WTC11 (cell line): Measurements from ENCODE around the gene NAT9. TPM values are rescaled to one million over a fixed set of nuclear protein-coding genes. Genes with fewer than 3 reads are reported as not detected.

Source experiments
- ATF1 ChIP-seq: sonication (generic); formaldehyde crosslinking; IDR thresholded peaks from 2 replicates; pipeline ENCODE4 v1.8.1; 2023; ENCODE audit warnings: mild to moderate bottlenecking, moderate library complexity, missing genetic modification reagents
- ATF2 ChIP-seq: sonication (generic); formaldehyde crosslinking; IDR thresholded peaks from 2 replicates; pipeline ENCODE4 v1.8.1; 2022; ENCODE audit warnings: low read depth, missing genetic modification reagents, borderline replicate concordance
- CDX4 ChIP-seq: fragments of 250-450 bp; sonication (Bioruptor Pico); IDR thresholded peaks from 2 replicates; pipeline ENCODE4 v1.9.0; 2021; ENCODE audit warnings: moderate library complexity, mild to moderate bottlenecking, inconsistent platforms, borderline replicate concordance
- CREM ChIP-seq: sonication (generic); formaldehyde crosslinking; IDR thresholded peaks from 2 replicates; pipeline ENCODE4 v1.8.1; 2022; ENCODE audit warnings: mild to moderate bottlenecking, missing genetic modification reagents, moderate library complexity
- CTCF ChIP-seq: fragments of 200-600 bp; IDR thresholded peaks from 2 replicates; pipeline ENCODE4 v1.8.0; 2022; ENCODE audit warnings: antibody characterized with exemption
- E2F4 ChIP-seq: sonication (generic); formaldehyde crosslinking; IDR thresholded peaks from 2 replicates; pipeline ENCODE4 v1.8.1; 2022; ENCODE audit warnings: low read depth, mild to moderate bottlenecking, moderate library complexity, missing genetic modification reagents, borderline replicate concordance
- GRHL2 ChIP-seq: fragments of 250-450 bp; sonication (Bioruptor Pico); IDR thresholded peaks from 2 replicates; pipeline ENCODE4 v1.8.0; 2022; ENCODE audit warnings: mild to moderate bottlenecking, moderate library complexity; ENCODE audit not compliant: insufficient replicate concordance, severe bottlenecking
- GTF2I ChIP-seq: fragments of 250-450 bp; sonication (Bioruptor Pico); conservative IDR thresholded peaks from 2 replicates; pipeline ENCODE4 v1.4.0; 2021; ENCODE audit warnings: mild to moderate bottlenecking
- MAX ChIP-seq: sonication (generic); formaldehyde crosslinking; IDR thresholded peaks from 2 replicates; pipeline ENCODE4 v1.8.0; 2022; ENCODE audit warnings: mild to moderate bottlenecking, missing genetic modification reagents
- NFE2L1 ChIP-seq: sonication (generic); formaldehyde crosslinking; IDR thresholded peaks from 2 replicates; pipeline ENCODE4 v1.8.1; 2023; ENCODE audit warnings: missing genetic modification reagents
- SMAD3 ChIP-seq: sonication (generic); formaldehyde crosslinking; IDR thresholded peaks from 2 replicates; pipeline ENCODE4 v1.8.0; 2022; ENCODE audit warnings: missing genetic modification reagents, mild to moderate bottlenecking, borderline replicate concordance
- SMAD4 ChIP-seq: sonication (generic); formaldehyde crosslinking; IDR thresholded peaks from 2 replicates; pipeline ENCODE4 v1.8.0; 2022; ENCODE audit warnings: mild to moderate bottlenecking, missing genetic modification reagents
- SP1 ChIP-seq: sonication (generic); formaldehyde crosslinking; conservative IDR thresholded peaks from 2 replicates; pipeline ENCODE4 v1.8.1; 2022; ENCODE audit warnings: missing genetic modification reagents
- TEAD4 ChIP-seq: sonication (generic); formaldehyde crosslinking; IDR thresholded peaks from 2 replicates; pipeline ENCODE4 v1.8.0; 2022; ENCODE audit warnings: mild to moderate bottlenecking, missing genetic modification reagents
- ZNF232 ChIP-seq: sonication (generic); formaldehyde crosslinking; IDR thresholded peaks from 2 replicates; pipeline ENCODE4 v1.8.0; 2022; ENCODE audit warnings: mild to moderate bottlenecking, missing genetic modification reagents
- total RNA-seq: library from RNA; stranded (reverse); gene quantifications from 3 replicates; pipeline ENCODE4 v1.2.3, GENCODE V29; 2021
- TF ChIP-seq, protein P1 (sequence below): sonication (generic); formaldehyde crosslinking; IDR thresholded peaks from 2 replicates; pipeline ENCODE4 v1.8.1; 2022; ENCODE audit warnings: mild to moderate bottlenecking, missing genetic modification reagents, moderate library complexity, borderline replicate concordance
- TF ChIP-seq, protein P2 (sequence below): sonication (generic); formaldehyde crosslinking; IDR thresholded peaks from 2 replicates; pipeline ENCODE4 v1.8.1; 2023; ENCODE audit warnings: mild to moderate bottlenecking, missing genetic modification reagents

Gene NAT9
- total RNA-seq, 1 experiment from 2014 or later, result 67.1 TPM

DNA sequence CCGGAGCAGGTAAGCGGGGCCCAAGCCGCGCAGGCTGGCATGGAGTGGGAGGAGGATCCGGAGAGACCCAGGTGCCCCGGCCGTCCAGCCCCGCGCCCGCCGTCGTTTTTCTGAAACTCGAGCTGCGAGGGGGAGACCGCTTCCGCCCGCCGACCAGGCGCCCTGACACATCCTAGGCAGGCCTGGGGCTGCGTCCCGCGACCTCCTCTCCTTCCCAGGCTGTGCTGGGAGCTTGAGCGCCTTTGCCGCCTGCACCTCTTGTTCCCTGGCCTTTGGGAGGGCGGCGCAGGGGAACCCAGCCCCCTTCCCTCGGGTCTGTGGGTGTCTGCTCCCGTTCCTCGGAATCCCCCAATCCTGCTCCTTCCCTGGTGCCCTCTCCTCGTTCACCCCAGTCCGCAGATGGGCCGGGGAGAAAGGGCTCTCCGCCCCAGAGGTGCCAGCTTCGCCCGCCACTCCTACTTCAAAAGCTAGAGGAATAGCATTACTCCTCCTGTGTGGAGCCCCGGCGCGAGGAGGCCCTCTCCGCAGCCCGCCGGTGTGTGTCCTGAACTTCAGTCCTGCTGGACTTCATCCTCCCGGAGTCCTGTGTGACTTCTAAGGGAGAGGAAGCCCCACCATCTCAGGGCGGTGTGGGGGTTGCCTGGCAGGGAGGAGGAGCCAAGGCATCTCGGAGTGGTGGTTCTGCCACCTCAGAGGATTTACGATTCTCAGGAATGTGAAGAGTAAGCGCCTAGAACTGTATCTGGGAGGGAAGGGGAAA, 26.7 kb downstream of the NAT9 start (continued):
- TF ChIP-seq MAX (CRISPR knock-in tag), result 0 out of 2 replicates have a peak, but pooled peaks have one; percentile 5
- TF ChIP-seq SP1 (CRISPR knock-in tag), result no peak
- TF ChIP-seq SMAD4 (CRISPR knock-in tag), result no peak
- no peak for TF ChIP-seq GTF2I (CRISPR knock-in tag)
- TF ChIP-seq SMAD3 (CRISPR knock-in tag), result no peak
- 0 out of 2 replicates have a peak, but pooled peaks have one; percentile 18 for TF ChIP-seq NFE2L1 (CRISPR knock-in tag)
- no peak for TF ChIP-seq TEAD4 (CRISPR knock-in tag)
- TF ChIP-seq, protein P1, sequence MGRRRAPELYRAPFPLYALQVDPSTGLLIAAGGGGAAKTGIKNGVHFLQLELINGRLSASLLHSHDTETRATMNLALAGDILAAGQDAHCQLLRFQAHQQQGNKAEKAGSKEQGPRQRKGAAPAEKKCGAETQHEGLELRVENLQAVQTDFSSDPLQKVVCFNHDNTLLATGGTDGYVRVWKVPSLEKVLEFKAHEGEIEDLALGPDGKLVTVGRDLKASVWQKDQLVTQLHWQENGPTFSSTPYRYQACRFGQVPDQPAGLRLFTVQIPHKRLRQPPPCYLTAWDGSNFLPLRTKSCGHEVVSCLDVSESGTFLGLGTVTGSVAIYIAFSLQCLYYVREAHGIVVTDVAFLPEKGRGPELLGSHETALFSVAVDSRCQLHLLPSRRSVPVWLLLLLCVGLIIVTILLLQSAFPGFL (CRISPR knock-in tag), result no peak; the same call in 1 of the 2 replicates
- no peak for TF ChIP-seq E2F4 (CRISPR knock-in tag)
- TF ChIP-seq, protein P2, sequence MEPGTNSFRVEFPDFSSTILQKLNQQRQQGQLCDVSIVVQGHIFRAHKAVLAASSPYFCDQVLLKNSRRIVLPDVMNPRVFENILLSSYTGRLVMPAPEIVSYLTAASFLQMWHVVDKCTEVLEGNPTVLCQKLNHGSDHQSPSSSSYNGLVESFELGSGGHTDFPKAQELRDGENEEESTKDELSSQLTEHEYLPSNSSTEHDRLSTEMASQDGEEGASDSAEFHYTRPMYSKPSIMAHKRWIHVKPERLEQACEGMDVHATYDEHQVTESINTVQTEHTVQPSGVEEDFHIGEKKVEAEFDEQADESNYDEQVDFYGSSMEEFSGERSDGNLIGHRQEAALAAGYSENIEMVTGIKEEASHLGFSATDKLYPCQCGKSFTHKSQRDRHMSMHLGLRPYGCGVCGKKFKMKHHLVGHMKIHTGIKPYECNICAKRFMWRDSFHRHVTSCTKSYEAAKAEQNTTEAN, result no peak
- no peak for TF ChIP-seq CREM (CRISPR knock-in tag)
- no peak for TF ChIP-seq CTCF
- TF ChIP-seq ATF2 (CRISPR knock-in tag), result no peak
- no peak for TF ChIP-seq GRHL2
- no peak for TF ChIP-seq ZNF232 (CRISPR knock-in tag)
- TF ChIP-seq ATF1 (CRISPR knock-in tag), result no peak
- no peak for TF ChIP-seq CDX4 (CRISPR knock-in tag)
